Neural cell (in vitro differentiated cells): ENCODE data around the gene SLC35A4. TPM values are rescaled to one million over a fixed set of nuclear protein-coding genes. Genes with fewer than 3 reads are reported as not detected.

Experiments used
- H2AFZ ChIP-seq: fragments of 200-600, 300-800 bp; sonication (generic), shearing (Covaris generic); 2 replicates; pipeline ENCODE4 v1.6.0; 2014; ENCODE audit warnings: low read depth, mild to moderate bottlenecking, antibody characterized with exemption, low read length, moderate library complexity
- H3F3A ChIP-seq: fragments of 200-600 bp; shearing (Covaris generic); 2 replicates; pipeline ENCODE4 v1.6.1; 2016; ENCODE audit warnings: mild to moderate bottlenecking, moderate library complexity, mixed read lengths, antibody characterized with exemption, low read length; ENCODE audit not compliant: insufficient read depth, poor library complexity, severe bottlenecking
- H3K27ac ChIP-seq: fragments of 200-600, 300-800 bp; sonication (generic), shearing (Covaris generic); 2 replicates; pipeline ENCODE4 v1.5.1; 2014; ENCODE audit warnings: mild to moderate bottlenecking, low read length, moderate library complexity
- H3K27me3 ChIP-seq: fragments of 300-800, 200-600 bp; sonication (generic), shearing (Covaris generic); 2 replicates; pipeline ENCODE4 v1.6.0; 2014; ENCODE audit warnings: mild to moderate bottlenecking, low read depth, low read length, moderate library complexity; ENCODE audit not compliant: insufficient read depth
- H3K36me3 ChIP-seq: fragments of 300-800, 200-600 bp; sonication (generic), shearing (Covaris generic); 2 replicates; pipeline ENCODE4 v1.5.1; 2014; ENCODE audit warnings: mild to moderate bottlenecking, antibody characterized with exemption, low read length, moderate library complexity; ENCODE audit not compliant: insufficient read depth
- H3K4me2 ChIP-seq: fragments of 300-800, 200-600 bp; sonication (generic), shearing (Covaris generic); 2 replicates; pipeline ENCODE4 v1.6.0; 2014; ENCODE audit warnings: mild to moderate bottlenecking, low read length
- H3K4me3 ChIP-seq: fragments of 300-800, 200-600 bp; sonication (generic), shearing (Covaris generic); 2 replicates; pipeline ENCODE4 v1.5.1; 2014; ENCODE audit warnings: mild to moderate bottlenecking, low read length, moderate library complexity
- H3K79me2 ChIP-seq: fragments of 200-600 bp; shearing (Covaris generic); replicated peaks from 2 replicates; pipeline ENCODE4 v1.6.0; 2014; ENCODE audit warnings: mild to moderate bottlenecking, low read length, moderate library complexity; ENCODE audit not compliant: insufficient read depth
- H3K9ac ChIP-seq: fragments of 300-800, 200-600 bp; sonication (generic), shearing (Covaris generic); 2 replicates; pipeline ENCODE4 v1.6.1; 2016; ENCODE audit warnings: mild to moderate bottlenecking, low read length, mixed read lengths
- H3K9me2 ChIP-seq: fragments of 200-600 bp; shearing (Covaris generic); 2 replicates; pipeline ENCODE4 v1.6.1; 2016; ENCODE audit warnings: mild to moderate bottlenecking, low read length, mixed read lengths; ENCODE audit not compliant: insufficient read depth
- H3K9me3 ChIP-seq: fragments of 200-600, 300-800 bp; sonication (generic), shearing (Covaris generic); 2 replicates; pipeline ENCODE4 v1.6.1; 2016; ENCODE audit warnings: mild to moderate bottlenecking, mixed run types, low read length, moderate library complexity, mixed read lengths
- H4K20me1 ChIP-seq: fragments of 200-600 bp; shearing (Covaris generic); 2 replicates; pipeline ENCODE4 v1.6.1; 2016; ENCODE audit warnings: mild to moderate bottlenecking, mixed run types; ENCODE audit not compliant: insufficient read depth
- CTCF ChIP-seq: fragments of 450-650 bp; IDR thresholded peaks from 2 replicates; pipeline ENCODE4 v1.5.1; 2014; ENCODE audit warnings: antibody characterized with exemption, mild to moderate bottlenecking, moderate library complexity; ENCODE audit not compliant: poor library complexity, severe bottlenecking
- EP300 ChIP-seq: fragments of 450-650 bp; conservative IDR thresholded peaks from 2 replicates; pipeline ENCODE4 v1.6.1; 2014; ENCODE audit warnings: antibody characterized with exemption, mild to moderate bottlenecking, moderate library complexity; ENCODE audit not compliant: poor library complexity, severe bottlenecking
- EZH2 ChIP-seq: fragments of 200-600, 300-800 bp; shearing (Covaris generic), sonication (generic); IDR thresholded peaks from 2 replicates; pipeline ENCODE4 v1.6.1; 2014; ENCODE audit warnings: antibody characterized with exemption, low read length, borderline replicate concordance, mild to moderate bottlenecking; ENCODE audit not compliant: insufficient read depth, poor library complexity, severe bottlenecking
- MXI1 ChIP-seq: fragments of 450-650 bp; conservative IDR thresholded peaks from 2 replicates; pipeline ENCODE4 v1.6.1; 2014; ENCODE audit warnings: antibody characterized with exemption, mild to moderate bottlenecking; ENCODE audit not compliant: poor library complexity, severe bottlenecking
- POLR2AphosphoS5 ChIP-seq: IDR thresholded peaks from 2 replicates; pipeline ENCODE4 v1.6.1; 2012
- RAD21 ChIP-seq: fragments of 450-650 bp; conservative IDR thresholded peaks from 2 replicates; pipeline ENCODE4 v1.6.1; 2014; ENCODE audit warnings: antibody characterized with exemption, mild to moderate bottlenecking, moderate library complexity
- REST ChIP-seq: IDR thresholded peaks from 2 replicates; pipeline ENCODE4 v1.6.1; 2012; ENCODE audit warnings: borderline replicate concordance
- SMC3 ChIP-seq: fragments of 450-650 bp; conservative IDR thresholded peaks from 2 replicates; pipeline ENCODE4 v1.6.1; 2014; ENCODE audit warnings: antibody characterized with exemption, mild to moderate bottlenecking, moderate library complexity; ENCODE audit not compliant: poor library complexity
- TAF1 ChIP-seq: IDR thresholded peaks from 2 replicates; pipeline ENCODE4 v1.6.1; 2012; ENCODE audit warnings: low read depth
- polyA plus RNA-seq: library from polyadenylated mRNA; depleted of rRNA; stranded (reverse); fragments of >200 nt; gene quantifications from 2 replicates; pipeline ENCODE4 v1.2.3, GENCODE V29; 2014

The SLC35A4 gene
- polyA plus RNA-seq, 1 donor from 2014 or later: 8.1 TPM

GRCh38 chr5:140594169-140594568 lies 29.5 kb downstream of the SLC35A4 start:
- Histone ChIP-seq H3K9ac (no peak overlapping the region), H3K4me2 (no peak overlapping the region), H2AFZ (no peak overlapping the region), H3K9me2 (no peaks in the 10 kb centered on the region), H3K27ac (no peak overlapping the region), H3K27me3 (no peaks in the 10 kb centered on the region), H3F3A (no peaks in the 10 kb centered on the region), H3K9me3 (no peaks in the 10 kb centered on the region), H3K79me2 (no peaks in the 10 kb centered on the region), H4K20me1 (no peaks in the 10 kb centered on the region), H3K4me3 (no peak overlapping the region), H3K36me3 (no peaks in the 10 kb centered on the region)
- TF ChIP-seq MXI1: no peak
- no peak for TF ChIP-seq REST
- no peak for TF ChIP-seq EZH2
- no peak for TF ChIP-seq EP300
- TF ChIP-seq TAF1: no peak
- no peak for TF ChIP-seq SMC3
- no peak for TF ChIP-seq CTCF
- TF ChIP-seq RAD21: no peak
- no peak for TF ChIP-seq POLR2AphosphoS5

GRCh38 chr5:140595538-140596300 lies 31.1 kb downstream of the SLC35A4 start:
- H3F3A ChIP-seq: no peaks in the 10 kb centered on the region
- H3K9me3 ChIP-seq: no peaks in the 10 kb centered on the region
- H4K20me1 ChIP-seq: no peaks in the 10 kb centered on the region
- H3K9me2 ChIP-seq: no peaks in the 10 kb centered on the region
- H3K9ac ChIP-seq: no peak overlapping the region
- TF ChIP-seq EP300: no peak
- no peak for TF ChIP-seq MXI1
- no peak for TF ChIP-seq SMC3
- TF ChIP-seq TAF1: no peak
- no peak for TF ChIP-seq REST
- TF ChIP-seq POLR2AphosphoS5: no peak
- TF ChIP-seq EZH2: no peak
- H3K79me2 ChIP-seq: no peaks in the 10 kb centered on the region
- H3K27ac ChIP-seq: no peak overlapping the region
- H3K27me3 ChIP-seq: no peaks in the 10 kb centered on the region
- H3K4me2 ChIP-seq: no peak overlapping the region
- H3K4me3 ChIP-seq: no peak overlapping the region
- H3K36me3 ChIP-seq: no peaks in the 10 kb centered on the region
- H2AFZ ChIP-seq: no peak overlapping the region
